HG02884 (cell line): ENCODE data around the gene CNKSR3.

ENCODE experiments used
- ATAC-seq: cut with Tn5 transposase; IDR thresholded peaks from one replicate; pipeline ENCODE4 v1.9.1; 2021; ENCODE audit warnings: mild to moderate bottlenecking, moderate library complexity; ENCODE audit not compliant: unreplicated experiment

The CNKSR3 gene

GRCh38 chr6:154356690-154357089 is 153.8 kb downstream of the CNKSR3 start, which contains the start of gene IPCEF1:
Gene IPCEF1 (minus strand): TSS chr6:154356803. CDS start chr6:154265947, 90,856 bp downstream.
- no peak for ATAC-seq

- ATAC-seq, result no peak
These were observed 154.4 kb downstream of the CNKSR3 start for GRCh38 chr6:154356113-154356512.

GRCh38 chr6:154354265-154354777 is 156.2 kb downstream of the CNKSR3 start:
- no peak for ATAC-seq

DNA sequence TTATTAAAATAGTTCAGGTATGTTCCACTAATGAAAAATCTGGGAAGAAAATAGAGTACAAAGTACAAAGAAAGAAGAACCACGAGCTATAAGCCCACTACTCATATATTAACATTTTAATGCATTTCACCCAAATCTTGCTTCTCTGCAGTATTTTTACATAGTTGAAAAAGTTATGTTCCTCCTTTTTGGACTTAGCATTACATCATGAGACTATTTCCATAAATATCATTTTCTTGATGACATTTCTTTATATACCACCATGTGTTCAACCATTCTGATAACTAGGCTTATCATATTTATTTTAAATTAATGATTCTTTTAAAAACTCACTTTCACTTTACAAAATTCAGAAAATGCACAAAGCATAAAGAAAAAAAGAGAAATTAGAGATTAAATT is 156.9 kb downstream of the CNKSR3 start:
- no peak for ATAC-seq

DNA sequence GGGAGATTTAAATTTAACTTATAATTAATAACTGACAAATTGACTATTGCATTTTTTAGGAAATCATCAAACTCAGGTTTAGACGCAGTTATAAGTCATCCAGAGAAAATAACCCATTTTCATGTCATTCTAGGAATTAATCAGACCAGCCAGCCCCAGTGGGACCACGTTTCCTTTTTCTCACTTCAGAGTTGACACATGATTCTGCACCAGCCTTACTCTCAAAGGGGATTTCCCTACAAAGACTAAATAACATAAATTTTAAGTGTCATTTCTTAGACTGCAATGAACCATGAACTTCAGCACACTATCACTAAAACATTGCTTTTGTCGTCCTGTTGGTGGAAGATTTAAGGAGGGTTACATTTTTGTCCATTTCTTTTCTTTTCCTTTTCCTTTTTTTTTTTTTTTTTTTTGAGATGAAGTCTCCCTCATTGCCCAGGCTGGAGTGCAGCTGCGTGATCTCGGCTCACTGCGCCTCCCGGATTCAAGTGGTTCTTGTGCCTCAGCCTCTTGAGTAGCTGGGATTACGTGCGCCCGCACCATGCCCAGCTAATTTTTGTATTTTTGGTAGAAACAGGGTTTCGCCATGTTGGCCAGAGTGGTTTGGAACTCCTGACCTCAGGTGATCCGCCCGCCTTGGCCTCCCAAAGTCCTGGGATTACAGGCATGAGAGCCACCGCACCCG is 157.4 kb downstream of the CNKSR3 start:
- peak; percentile 57 for ATAC-seq

DNA sequence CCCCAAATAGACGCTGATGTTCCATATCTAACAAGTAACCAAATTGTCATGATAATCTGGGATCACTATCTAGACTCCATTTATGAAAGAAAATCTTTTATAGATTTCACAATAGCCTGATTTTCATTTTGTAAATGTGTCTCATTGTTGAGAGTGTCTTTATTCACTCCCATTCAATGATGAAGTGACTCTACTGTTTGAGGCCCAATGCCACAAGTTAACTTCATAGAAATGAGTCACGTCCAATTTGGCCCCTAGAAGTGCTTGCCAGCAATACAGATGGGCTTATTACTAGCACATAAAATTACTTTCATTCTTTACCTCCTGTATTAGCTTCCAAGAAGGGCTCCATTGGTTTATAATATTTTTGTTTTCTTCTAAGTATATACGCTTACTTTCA is 160.2 kb downstream of the CNKSR3 start:
- no peak for ATAC-seq

- no peak for ATAC-seq
These were observed 162.5 kb downstream of the CNKSR3 start for GRCh38 chr6:154347981-154348380.

DNA sequence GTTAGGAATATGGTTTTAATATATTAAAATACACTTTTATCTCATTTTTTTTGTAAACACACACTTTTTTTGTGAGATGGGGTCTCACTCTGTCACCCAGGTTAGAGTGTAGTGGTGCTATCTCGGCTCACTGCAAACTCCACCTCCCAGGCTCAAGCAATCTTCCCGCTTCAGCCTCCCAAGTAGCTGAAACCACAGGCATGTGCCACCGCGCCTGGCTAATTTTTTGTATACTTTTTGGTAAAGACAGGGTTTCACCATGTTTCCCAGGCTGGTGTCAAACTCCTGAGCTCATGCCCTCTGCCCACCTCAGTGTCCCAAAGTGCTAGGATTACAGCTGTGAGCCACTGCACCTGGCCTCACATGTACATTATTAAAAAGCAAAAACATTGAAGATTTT is 164.7 kb downstream of the CNKSR3 start:
- no peak for ATAC-seq

- ATAC-seq, result no peak
These were observed 166.8 kb downstream of the CNKSR3 start for GRCh38 chr6:154343473-154344308.

- no peak for ATAC-seq
These were observed 168.6 kb downstream of the CNKSR3 start for GRCh38 chr6:154341871-154342270.

DNA sequence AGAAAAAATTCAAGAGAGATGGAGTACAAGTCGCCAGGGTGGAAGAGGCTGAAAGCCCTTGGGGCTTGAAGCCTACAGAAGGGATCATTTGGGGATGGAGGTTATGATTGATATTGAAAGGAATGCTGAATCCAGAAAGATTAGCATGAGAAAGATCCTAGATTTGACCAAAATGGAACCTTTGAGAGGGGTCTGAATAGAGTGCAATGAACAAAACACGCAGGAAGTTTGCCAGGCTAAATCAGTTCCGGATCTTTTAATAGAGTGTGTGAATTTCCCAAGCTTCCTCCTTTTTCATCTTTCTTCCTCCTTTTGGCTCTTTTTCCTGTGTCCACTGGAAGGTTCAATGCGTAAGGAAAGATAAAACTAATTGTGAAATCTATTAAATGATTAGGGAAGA is 169.1 kb downstream of the CNKSR3 start:
- ATAC-seq, result no peak
